WERI-Rb-1 (cell line): ENCODE results near the gene NECAB2.
A peak's percentile ranks its signal among the peaks of the same experiment; 100 is the strongest.

ENCODE experiments used
- DNase-seq: peaks from one replicate; pipeline ENCODE4 v3.0.0-alpha.2; 2020
- H3K27ac ChIP-seq: fragments of 250-450 bp; sonication (Bioruptor Pico); 2 replicates; pipeline ENCODE4 v1.5.1; 2020; ENCODE audit warnings: mild to moderate bottlenecking, moderate library complexity
- H3K27me3 ChIP-seq: fragments of 250-450 bp; sonication (Bioruptor Pico); 2 replicates; pipeline ENCODE4 v1.5.1; 2021; ENCODE audit warnings: mild to moderate bottlenecking, low read depth, moderate library complexity; ENCODE audit not compliant: insufficient read depth, severe bottlenecking
- H3K36me3 ChIP-seq: fragments of 250-450 bp; sonication (Bioruptor Pico); 2 replicates; pipeline ENCODE4 v1.5.1; 2020; ENCODE audit warnings: mild to moderate bottlenecking, moderate library complexity
- H3K4me3 ChIP-seq: 2 replicates; pipeline ENCODE4 v1.5.1; 2011; ENCODE audit warnings: low read depth, mild to moderate bottlenecking, control low read depth, low read length
- H3K9me3 ChIP-seq: fragments of 250-450 bp; sonication (Bioruptor Pico); 2 replicates; pipeline ENCODE4 v1.5.1; 2021; ENCODE audit warnings: mild to moderate bottlenecking, moderate library complexity; ENCODE audit not compliant: severe bottlenecking
- CTCF ChIP-seq: IDR thresholded peaks from 2 replicates; pipeline ENCODE4 v1.5.1; 2011; ENCODE audit warnings: low read depth, mild to moderate bottlenecking, control low read depth, inconsistent platforms, low read length

Gene NECAB2

GRCh38 chr16:83925957-83926725 lies 41.9 kb upstream of the NECAB2 start:
- Histone ChIP-seq H3K36me3 (no peaks in the 10 kb centered on the region), H3K27ac (no peak overlapping the region), H3K27me3 (no peaks in the 10 kb centered on the region), H3K9me3 (no peaks in the 10 kb centered on the region), H3K4me3 (no peak overlapping the region)
- DNase-seq, result no peak
- no peak for TF ChIP-seq CTCF

GRCh38 chr16:83926726-83927397 lies 41.2 kb upstream of the NECAB2 start:
- H3K27ac ChIP-seq, result no peak overlapping the region

GRCh38 chr16:83928341-83929055 lies 39.5 kb upstream of the NECAB2 start:
- no peak for DNase-seq
- no peaks in the 10 kb centered on the region for H3K36me3 ChIP-seq
- H3K9me3 ChIP-seq, result no peaks in the 10 kb centered on the region
- no peak overlapping the region for H3K4me3 ChIP-seq
- H3K27ac ChIP-seq, result no peak overlapping the region
- H3K27me3 ChIP-seq, result no peaks in the 10 kb centered on the region
- no peak for TF ChIP-seq CTCF

More at GRCh38 chr16:83926726-83927397, 41.2 kb upstream of the NECAB2 start:
- peak; percentile 82 for TF ChIP-seq CTCF
- Histone ChIP-seq H3K27me3 (no peaks in the 10 kb centered on the region), H3K36me3 (no peaks in the 10 kb centered on the region), H3K4me3 (peak overlapping the region; percentile 29), H3K9me3 (no peaks in the 10 kb centered on the region)
- peak; percentile 65 for DNase-seq

GRCh38 chr16:83929811-83930555 lies 38.1 kb upstream of the NECAB2 start:
- Histone ChIP-seq H3K36me3 (no peaks in the 10 kb centered on the region), H3K9me3 (no peaks in the 10 kb centered on the region), H3K4me3 (no peak overlapping the region), H3K27me3 (no peaks in the 10 kb centered on the region), H3K27ac (no peak overlapping the region)
- no peak for DNase-seq
- TF ChIP-seq CTCF, result no peak

GRCh38 chr16:83930730-83931500 lies 37.1 kb upstream of the NECAB2 start:
- Histone ChIP-seq H3K36me3 (no peaks in the 10 kb centered on the region), H3K27ac (no peak overlapping the region), H3K27me3 (no peaks in the 10 kb centered on the region), H3K4me3 (no peak overlapping the region), H3K9me3 (no peaks in the 10 kb centered on the region)
- TF ChIP-seq CTCF, result no peak
- DNase-seq, result no peak
